ENCODE data around the gene LIN9.
A peak's percentile ranks its signal among the peaks of the same experiment; 100 is the strongest.
"Not testable (repeated sequence)": the region's sequence is repeated elsewhere in the genome, so short reads cannot be mapped to it uniquely, and the experiment has no call there.

The LIN9 gene

DNA sequence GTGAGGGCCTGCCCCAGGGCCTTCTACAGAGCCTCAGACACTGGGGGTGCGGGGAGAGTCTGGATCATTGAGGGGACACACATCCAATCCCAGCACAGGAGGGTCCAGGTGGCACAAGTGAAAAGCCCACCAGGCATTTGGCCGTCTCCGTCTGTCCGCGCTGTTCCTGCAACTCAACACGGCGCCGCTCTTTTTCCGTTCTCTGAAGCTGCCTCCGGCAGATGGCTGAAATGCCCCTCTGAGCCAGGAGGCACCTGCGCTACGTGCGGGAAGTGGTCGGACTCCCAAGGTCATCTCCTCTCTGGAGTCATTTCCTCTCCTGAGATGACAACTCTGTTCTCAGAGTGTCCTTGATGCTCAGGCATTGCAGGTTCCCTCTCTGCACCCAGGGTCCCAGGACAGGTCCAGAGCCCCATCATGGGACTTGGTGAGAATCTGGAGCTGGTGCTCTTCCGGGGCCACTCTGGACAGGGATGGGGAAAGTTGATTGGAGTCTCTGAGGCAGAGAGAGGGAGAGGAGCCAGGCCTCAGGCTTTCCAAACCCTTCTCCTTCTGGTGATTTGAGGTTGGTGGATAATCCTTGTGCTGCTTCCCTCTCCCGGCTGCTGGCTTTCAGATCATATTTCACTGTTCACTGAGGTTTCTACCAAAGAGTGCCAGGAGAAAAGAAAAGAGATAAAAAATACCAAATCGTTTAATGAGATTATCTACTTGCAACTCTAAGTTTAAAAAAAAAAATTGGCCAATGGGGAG lies 99.5 kb downstream of the LIN9 start:
- no peak for DNase-seq

DNA sequence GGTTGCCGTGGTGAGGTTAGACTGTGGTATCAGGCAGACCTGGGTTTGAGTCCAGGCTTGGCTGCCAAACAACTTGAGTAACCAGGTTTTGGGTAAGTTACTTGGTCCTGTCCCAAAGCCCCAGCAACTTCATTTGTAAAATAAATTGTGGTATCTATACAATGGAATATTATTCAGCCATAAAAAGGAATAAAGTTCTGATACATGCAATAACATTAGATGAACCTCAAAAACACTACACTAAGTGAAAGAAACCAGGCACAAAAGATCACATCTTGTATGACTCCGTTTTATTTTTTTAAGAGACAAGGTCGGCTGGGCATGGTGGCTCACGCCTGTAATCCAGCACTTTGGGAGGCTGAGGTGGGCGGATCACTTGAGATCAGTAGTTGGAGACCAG lies 101.9 kb downstream of the LIN9 start:
- DNase-seq, result no peak

DNA sequence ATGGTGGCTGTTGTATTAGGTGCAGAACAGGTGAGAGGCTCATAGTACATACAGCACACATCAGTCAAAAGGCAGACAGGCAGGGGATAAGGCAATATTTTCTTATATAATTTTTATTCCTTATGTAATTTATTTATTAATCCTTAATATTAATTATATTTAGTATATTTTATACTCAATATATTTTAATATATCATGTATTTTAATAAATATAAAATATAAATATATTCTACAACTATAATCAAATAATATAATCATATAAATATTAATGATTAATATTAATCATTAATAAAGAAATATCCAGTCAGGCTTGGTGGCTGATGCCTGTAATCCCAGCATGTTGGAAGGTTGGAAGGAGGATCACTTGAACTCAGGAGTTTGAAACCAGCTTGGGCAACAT lies 104.8 kb downstream of the LIN9 start:
- DNase-seq, result no peak

DNA sequence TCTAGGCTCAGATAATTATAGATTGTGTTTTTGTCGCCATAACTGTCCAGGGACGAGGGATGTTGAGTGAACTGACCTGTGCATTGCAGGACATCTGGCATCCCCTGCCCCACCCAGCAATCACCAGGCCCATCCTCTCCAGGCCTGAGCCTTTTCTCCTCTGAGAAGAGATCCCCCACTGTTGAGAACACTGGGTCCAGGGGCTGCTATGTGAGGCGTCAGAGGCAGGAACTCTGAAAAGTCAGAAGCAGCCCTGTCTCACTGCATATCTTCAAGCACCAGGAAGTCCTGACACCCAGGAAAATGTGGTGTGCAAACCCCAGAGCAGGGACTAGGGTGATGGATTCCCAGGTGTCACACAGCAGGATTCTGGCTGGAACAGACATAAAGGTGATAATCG lies 105.3 kb downstream of the LIN9 start:
- no peak for DNase-seq

DNA sequence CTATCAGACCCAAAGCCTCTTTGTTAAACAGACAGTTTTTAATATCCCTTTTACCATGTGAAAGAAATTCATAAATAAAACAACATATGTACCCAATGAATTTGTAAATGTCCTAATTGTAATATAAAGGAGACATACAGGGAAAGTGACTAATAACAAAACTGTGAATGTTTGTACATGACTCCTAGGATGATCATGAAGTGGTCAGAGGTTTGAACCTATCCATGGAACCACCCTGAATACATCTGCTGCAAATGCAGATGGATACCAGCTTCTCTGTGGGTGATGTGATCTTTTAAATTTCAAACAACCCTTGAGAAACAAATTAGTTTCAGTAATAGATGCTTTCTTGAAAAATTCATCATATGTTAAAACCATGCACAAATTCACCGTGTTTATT lies 105.7 kb downstream of the LIN9 start:
- no peak for DNase-seq

DNA sequence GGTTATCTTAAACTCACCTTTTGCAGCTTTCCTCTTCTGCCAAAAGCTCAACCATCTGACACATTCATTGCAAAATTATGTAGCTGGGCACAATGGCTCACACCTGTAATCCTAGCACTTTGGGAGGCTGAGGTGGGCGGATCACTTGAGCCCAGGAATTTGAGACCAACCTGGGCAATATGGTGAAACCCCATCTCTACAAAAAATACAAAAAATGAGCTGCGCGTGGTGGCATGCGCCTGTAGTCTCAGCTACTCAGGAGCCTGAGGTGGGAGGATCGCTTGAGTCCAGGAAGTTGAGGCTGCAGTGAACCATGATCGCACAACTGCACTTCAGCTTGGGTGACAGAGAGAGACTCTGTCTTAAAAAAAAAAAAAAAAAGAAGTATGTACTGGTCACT lies 106.3 kb downstream of the LIN9 start:
- not testable (repeated sequence) for DNase-seq

DNA sequence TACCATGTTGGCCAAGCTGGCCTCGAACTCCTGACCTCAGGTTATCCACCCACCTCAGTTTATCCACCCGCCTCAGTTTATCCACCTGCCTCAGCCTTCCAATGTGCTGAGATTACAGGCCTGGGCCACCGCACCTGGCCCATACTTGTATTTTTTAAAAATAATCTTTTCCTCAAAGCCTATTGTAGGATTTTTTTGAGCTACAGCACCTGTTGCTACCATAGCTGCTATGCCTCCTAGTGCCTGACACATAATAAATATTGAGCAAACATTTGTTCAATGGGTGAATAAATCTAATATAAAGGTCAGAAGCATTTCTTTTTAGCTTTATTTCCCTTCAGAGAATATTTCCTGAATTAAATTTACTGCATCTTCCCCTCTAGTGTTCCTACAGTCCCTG lies 106.7 kb downstream of the LIN9 start:
- DNase-seq, result no peak

DNA sequence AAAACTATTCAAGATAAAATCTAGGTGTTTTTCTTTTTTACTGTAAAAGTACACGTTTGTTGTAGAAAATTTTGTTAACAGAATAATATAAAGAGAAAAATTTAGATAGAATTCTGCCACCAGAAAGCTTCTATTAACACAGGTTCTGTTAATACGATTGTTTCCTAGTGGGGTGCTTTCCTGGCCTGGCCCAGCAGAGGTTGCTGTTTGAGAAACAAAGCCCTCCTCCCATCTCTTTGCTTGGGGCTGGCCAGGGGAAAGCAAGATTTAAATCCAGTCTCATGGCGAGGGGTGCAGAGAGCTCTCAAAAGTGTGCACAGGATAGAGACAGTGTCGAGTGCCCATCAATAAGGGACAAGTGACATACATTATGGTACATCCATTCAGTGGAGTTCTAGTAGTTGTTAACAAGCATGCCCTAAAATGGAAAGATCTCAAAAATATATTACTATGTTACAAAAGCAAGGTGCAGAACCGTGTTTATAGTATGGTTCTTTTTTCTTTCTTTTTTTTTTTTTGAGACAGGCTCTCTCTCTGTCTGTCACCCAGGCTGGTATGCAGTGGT lies 107.9 kb downstream of the LIN9 start:
- no peak for DNase-seq

DNA sequence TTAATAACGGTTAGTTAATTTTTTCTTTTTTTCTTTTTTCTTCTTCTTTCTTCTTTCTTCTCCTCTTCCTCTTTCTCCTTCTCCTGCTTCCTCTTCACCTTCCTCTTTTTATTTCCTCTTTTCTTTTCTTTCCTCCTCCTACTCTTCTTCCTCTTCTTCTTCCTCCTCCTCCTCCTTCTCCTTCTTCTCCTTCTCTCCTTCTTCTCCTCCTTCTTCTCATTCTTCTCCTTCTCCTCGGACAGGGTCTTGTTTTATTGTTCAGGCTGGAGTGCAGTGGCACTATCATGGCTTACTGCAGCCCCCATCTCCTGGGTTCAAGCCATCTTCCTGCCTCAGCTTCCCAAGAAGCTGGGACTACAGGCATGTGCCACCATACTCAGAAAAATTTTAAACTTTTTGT lies 109.0 kb downstream of the LIN9 start:
- no peak for DNase-seq

DNA sequence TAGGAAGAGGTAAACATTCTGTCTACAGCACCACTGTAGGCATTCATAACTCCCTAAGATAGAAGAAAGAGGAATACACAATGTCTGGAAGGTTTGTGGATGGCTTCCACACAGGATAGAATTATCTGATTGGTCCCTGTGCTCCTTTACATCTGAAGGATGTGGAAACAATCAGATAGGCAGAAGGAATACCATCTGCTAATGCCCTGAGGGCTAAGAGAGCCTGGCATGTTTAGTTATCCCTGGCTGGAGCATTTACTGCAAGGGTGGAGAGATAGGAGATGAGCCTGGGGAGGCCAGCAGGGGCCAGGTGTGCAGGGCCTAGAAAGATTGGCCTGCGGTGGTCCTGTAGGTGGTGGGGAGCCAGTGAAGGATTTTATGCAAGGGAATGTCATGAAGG lies 113.8 kb downstream of the LIN9 start:
- DNase-seq, result no peak

DNA sequence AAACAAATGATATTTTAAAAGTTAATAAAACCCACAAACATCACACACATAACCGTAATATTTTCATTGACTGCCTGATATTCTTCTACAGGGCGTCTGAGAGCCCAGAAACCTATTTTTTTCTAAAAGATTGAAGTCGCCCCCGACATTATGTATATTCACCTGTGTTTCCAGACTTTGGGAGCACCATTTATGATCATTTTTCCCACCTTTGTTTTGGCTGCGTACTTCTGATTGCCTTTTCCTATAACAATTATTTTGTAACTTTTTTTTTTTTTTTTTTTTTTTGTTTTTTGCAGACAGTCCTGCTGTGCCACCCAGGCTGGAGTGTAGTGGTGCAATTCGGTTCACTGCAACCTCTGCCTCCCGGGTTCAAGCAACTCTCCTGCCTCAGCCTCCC lies 121.6 kb downstream of the LIN9 start:
- no peak for DNase-seq

DNA sequence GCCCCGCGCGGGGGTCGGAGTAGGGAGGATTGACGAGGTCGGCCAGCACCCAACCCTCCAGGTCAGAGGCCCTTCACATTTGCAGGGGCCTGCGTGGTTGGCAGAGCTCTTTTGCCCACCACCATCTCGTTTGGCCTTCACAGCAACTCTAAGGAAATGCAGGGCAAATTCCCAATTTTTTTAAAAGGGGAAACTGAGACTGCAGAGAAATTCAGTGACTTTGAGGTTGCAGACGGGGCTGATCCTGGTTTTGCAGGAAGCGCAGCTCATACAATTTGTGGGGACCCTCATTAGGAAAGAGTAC lies 122.0 kb downstream of the LIN9 start:
- no peak for DNase-seq

DNA sequence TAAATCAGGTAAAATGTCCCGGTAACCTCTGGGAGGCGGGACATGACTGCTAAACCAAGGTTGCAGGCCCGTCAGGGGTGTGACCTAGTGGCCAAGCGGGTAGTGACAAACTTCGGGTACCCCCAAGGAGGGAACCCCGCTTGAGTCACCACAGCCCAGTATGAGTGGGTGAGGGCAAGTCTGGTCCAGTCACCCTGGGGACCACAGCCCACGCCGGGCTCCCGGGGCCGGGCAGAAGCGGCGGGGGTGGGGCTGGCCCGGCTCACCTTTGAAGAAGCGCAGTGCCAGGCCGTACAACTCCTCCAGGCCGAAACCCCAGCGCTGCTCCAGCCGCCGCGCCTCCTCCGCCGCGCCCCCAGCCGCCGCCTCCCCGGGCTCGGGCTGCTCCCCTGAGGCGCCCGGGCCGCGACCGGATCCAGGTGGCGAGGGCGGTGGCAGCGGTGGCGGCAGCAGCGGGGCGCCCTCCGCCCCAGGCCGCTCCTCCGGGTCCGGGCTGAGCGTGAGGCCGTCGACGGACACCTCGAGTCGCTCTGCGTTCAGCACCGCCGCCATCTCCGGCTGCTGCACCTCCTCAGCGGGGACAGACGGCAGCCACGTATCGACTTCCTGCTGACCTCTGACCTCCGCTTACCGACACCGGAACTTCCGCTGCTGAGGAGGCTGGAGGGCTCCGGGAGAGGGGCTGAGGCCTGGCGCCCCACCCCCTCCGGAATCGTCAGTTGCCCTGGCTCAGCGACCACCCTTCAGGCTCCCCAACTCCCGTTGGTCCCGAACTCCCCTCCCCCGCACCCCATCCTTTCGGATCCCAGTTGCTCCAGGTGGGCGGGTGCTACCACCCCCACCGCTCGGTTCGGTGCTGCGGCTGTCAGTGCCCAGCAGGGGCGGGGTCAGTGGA lies 122.6 kb downstream of the LIN9 start, which contains the start of gene ACBD3:
Gene ACBD3, minus strand, starts transcription at position 618 of the 895 bp plus-strand sequence. Its CDS starts 66 bp downstream, at position 552.
- peak; percentile 74 for DNase-seq

DNA sequence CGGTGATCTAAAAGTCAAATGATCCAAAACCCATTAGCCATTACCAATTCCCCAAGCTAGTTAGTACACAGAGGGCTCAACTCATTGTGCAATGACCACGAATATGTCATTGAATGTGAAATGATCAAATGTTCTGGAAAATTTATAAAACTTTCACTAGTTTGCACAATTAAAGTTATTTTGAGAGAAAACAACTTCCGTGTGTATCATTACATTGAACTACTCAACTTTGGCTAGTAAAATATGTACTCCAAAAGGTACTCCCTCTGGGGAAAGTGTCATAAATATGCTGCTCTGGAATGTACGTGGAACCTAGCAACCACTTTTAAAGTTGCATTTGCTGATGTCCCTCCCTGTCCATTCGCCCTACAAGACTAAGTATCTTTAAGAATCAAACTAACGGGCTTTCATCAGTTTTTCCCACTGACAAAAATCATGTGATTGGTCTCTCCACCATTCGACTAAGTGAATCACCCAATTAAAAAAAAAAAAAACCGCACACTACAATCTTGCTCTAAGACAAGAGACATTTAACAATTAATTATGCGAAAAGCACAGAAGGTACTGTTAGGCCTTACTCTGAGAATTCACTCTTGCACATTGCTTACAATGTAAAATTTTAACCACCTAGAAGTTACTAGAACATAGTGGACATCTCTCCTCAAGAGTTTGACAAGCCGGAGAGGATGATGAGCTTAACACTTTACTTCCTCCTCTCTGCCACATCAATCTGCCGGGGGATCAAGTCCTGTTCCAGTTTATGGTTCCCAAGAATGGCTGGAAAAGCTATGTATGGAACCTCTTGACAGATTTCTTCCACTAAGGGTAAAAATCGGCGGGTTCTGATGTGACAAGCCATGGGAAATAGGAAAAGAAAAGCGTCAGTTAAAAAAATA lies 123.6 kb downstream of the LIN9 start:
- DNase-seq, result no peak

DNA sequence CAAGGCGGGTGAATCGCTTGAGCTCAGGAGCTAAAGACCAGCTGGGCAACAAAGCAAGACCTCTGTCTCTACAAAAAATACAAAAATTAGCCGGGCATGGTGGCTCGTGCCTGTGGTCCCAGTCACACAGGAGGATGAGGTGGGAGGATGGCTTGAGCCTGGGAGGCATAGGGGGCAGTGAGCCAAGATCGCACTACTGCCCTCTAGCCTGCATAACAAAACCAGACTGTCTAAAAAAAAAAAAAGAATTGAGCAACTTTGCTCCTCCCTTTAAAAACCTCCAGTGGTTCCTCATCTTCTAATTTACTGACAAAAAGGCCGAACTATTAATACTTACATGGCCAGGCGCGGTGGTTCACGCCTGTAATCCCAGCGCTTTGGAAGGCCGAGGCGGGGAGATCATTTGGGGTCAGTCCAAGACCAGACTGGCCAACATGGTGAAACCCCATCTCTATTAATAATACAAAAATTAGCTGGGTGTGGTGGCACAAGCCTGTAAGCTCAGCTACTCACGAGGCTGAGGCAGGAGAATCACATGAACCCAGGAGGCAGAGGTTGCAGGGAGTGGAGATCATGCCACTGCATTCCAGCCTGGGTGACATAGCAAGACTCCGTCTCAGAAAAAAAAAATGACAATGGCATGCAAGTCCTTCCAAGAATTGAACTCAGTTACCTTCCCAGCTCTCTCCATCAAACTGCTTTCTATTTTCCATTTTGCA lies 126.8 kb downstream of the LIN9 start:
- DNase-seq, result no peak

Data from activated CD4-positive, alpha-beta T cell treated with anti-CD3 and anti-CD28 coated beads for 1 hour (primary cell).